K562 (cell line): ENCODE results near the gene PTTG1IP. TPM values are rescaled to one million over a fixed set of nuclear protein-coding genes. Genes with fewer than 3 reads are reported as not detected.
A peak's percentile ranks its signal among the peaks of the same experiment; 100 is the strongest.

Source experiments
- ATAC-seq: fragments of 200-7000 bp; cut with Tn5 transposase; 3 replicates; pipeline ENCODE4 v1.9.1; 2020; ENCODE audit warnings: moderate library complexity
- BruUV-seq: library from RNA; stranded (reverse); fragments of 400-500 nt; replicated peaks from 2 replicates; lab custom pipeline; 2021; lab: Mats Ljungman, UMichigan
- CTCF ChIA-PET: fragments of 300-600 bp; formaldehyde crosslinking; extraction: SDS; loops from one replicate; lab custom pipeline; 2021; ENCODE audit warnings: low intra/inter-chr PET ratio; lab: Yijun Ruan, JAX
- POLR2A ChIA-PET: fragments of 300-600, 350-650 bp; sonication (Branson Sonifier 250); formaldehyde crosslinking; extraction: SDS; loops from one replicate; lab custom pipeline; 2021; ENCODE audit warnings: antibody characterized with exemption, inconsistent platforms; lab: Yijun Ruan, JAX
- DNase-seq, 4 experiments: peaks; one replicate each; pipeline versions ENCODE4 v3.0.0 to v3.0.0-alpha.2; 2011 to 2018; ENCODE audit warnings: low spot score in 3 of 4, mixed read lengths in 3 of 4; ENCODE audit errors: extremely low read depth in 1 of 4
- FAIRE-seq: peaks from 2 replicates; lab custom pipeline; 2011; peaks lifted over from hg19 to GRCh38; lab: Jason Lieb, UNC
- H2AFZ ChIP-seq: 2 replicates; pipeline ENCODE4 v1.6.0; 2011; ENCODE audit warnings: low read depth, low read length, control low read depth, inconsistent platforms
- H3K27ac ChIP-seq: fragments of 200-600 bp; 3 replicates; pipeline ENCODE4 v1.8.0; 2011; ENCODE audit warnings: low read depth, mild to moderate bottlenecking, control low read depth, inconsistent platforms, low read length, moderate library complexity, mixed read lengths; ENCODE audit errors: extremely low read depth
- H3K27me3 ChIP-seq, 2 experiments: fragments of 300-600 bp in 1 of 2; 2 replicates in 1 of 2; 3 replicates in 1 of 2; pipeline versions ENCODE4 v1.6.0 to v1.8.0; 2011; ENCODE audit warnings: inconsistent platforms in 2 of 2, low read length in 2 of 2, mild to moderate bottlenecking in 1 of 2, mixed read lengths in 1 of 2, moderate library complexity in 1 of 2; ENCODE audit not compliant: control insufficient read depth in 2 of 2, insufficient read depth in 2 of 2
- H3K36me3 ChIP-seq: fragments of 300-600 bp; 3 replicates; pipeline ENCODE4 v1.8.0; 2011; ENCODE audit warnings: mild to moderate bottlenecking, low read length, inconsistent platforms; ENCODE audit not compliant: control insufficient read depth, insufficient read depth
- H3K4me1 ChIP-seq, 2 experiments: fragments of 200-600 bp in 1 of 2; replicated peaks in 1 of 2; 2 replicates in 1 of 2; 3 replicates in 1 of 2; pipeline versions ENCODE4 v1.5.1 to v1.8.0; 2011; ENCODE audit warnings: inconsistent platforms in 2 of 2, low read length in 2 of 2, mild to moderate bottlenecking in 1 of 2, mixed read lengths in 1 of 2, moderate library complexity in 1 of 2; ENCODE audit not compliant: control insufficient read depth in 2 of 2, insufficient read depth in 2 of 2
- H3K4me2 ChIP-seq: 2 replicates; pipeline ENCODE4 v1.6.1; 2011; ENCODE audit warnings: low read length, control low read depth, inconsistent platforms, mixed read lengths; ENCODE audit not compliant: insufficient read depth
- H3K4me3 ChIP-seq: fragments of 200-600 bp; sonication (generic), shearing (Covaris generic); 2 replicates; pipeline ENCODE4 v1.5.1; 2016; ENCODE audit warnings: control low read depth, inconsistent platforms
- H3K79me2 ChIP-seq: fragments of 200-600 bp; 3 replicates; pipeline ENCODE4 v1.8.0; 2011; ENCODE audit warnings: low read length, inconsistent platforms; ENCODE audit not compliant: control insufficient read depth, insufficient read depth
- H3K9ac ChIP-seq, 2 experiments: 2 replicates each; pipeline versions ENCODE4 v1.6.0 to v1.6.1; 2011; ENCODE audit warnings: low read depth in 2 of 2, low read length in 2 of 2, control low read depth in 1 of 2, inconsistent platforms in 1 of 2, mild to moderate bottlenecking in 1 of 2, mixed read lengths in 1 of 2; ENCODE audit not compliant: insufficient read depth in 1 of 2
- H3K9me1 ChIP-seq: one replicate; pipeline ENCODE4 v1.6.0; 2011; ENCODE audit warnings: inconsistent platforms, mild to moderate bottlenecking, low read length, moderate library complexity; ENCODE audit not compliant: control insufficient read depth, insufficient read depth
- H3K9me3 ChIP-seq: replicated peaks from 2 replicates; pipeline ENCODE4 v1.5.1; 2011; ENCODE audit warnings: low read depth, low read length, inconsistent platforms; ENCODE audit not compliant: control insufficient read depth, insufficient read depth
- H4K20me1 ChIP-seq: replicated peaks from 2 replicates; pipeline ENCODE4 v1.6.1; 2011; ENCODE audit warnings: low read length, inconsistent platforms, mixed read lengths; ENCODE audit not compliant: control insufficient read depth, insufficient read depth
- ARID3A ChIP-seq: IDR thresholded peaks from 2 replicates; pipeline ENCODE4 v1.6.1; 2012; ENCODE audit warnings: low read depth, low read length, improper control_type of control experiment, borderline replicate concordance
- CCAR2 ChIP-seq: fragments of 200-400 bp; formaldehyde crosslinking; IDR thresholded peaks from 2 replicates; pipeline ENCODE4 v1.6.1; 2017; ENCODE audit warnings: mild to moderate bottlenecking, low read depth, low read length
- ELF4 ChIP-seq: fragments of 450-650 bp; formaldehyde crosslinking; IDR thresholded peaks from 2 replicates; pipeline ENCODE4 v1.4.0; 2022; ENCODE audit warnings: missing genetic modification characterization
- FOXJ2 ChIP-seq: fragments of 200-800 bp; sonication (Bioruptor generic); IDR thresholded peaks from 2 replicates; pipeline ENCODE4 v1.6.1; 2016; ENCODE audit warnings: missing genetic modification characterization, missing compliant biosample characterization
- GATAD2B ChIP-seq: fragments of 450-650 bp; IDR thresholded peaks from 2 replicates; pipeline ENCODE4 v1.6.1; 2017; ENCODE audit warnings: mild to moderate bottlenecking, borderline replicate concordance
- GMEB1 ChIP-seq: fragments of 250-450 bp; sonication (Bioruptor Pico); IDR thresholded peaks from 2 replicates; pipeline ENCODE4 v1.4.0; 2020; ENCODE audit warnings: mild to moderate bottlenecking
- HDGF ChIP-seq: fragments of 450-650 bp; IDR thresholded peaks from 2 replicates; pipeline ENCODE4 v1.6.1; 2016
- HMGXB4 ChIP-seq: sonication (generic); formaldehyde crosslinking; IDR thresholded peaks from 2 replicates; pipeline ENCODE4 v1.8.1; 2023; ENCODE audit warnings: mild to moderate bottlenecking, missing genetic modification reagents
- MEIS2 ChIP-seq: fragments of 450-650 bp; IDR thresholded peaks from 2 replicates; pipeline ENCODE4 v1.6.1; 2014; ENCODE audit warnings: mild to moderate bottlenecking; ENCODE audit not compliant: partially characterized antibody
- POU5F1 ChIP-seq: fragments of 150-350 bp; IDR thresholded peaks from 2 replicates; pipeline ENCODE4 v1.6.1; 2014; ENCODE audit warnings: borderline replicate concordance, low read length, low read depth, mild to moderate bottlenecking; ENCODE audit not compliant: partially characterized antibody
- ZNF140 ChIP-seq: fragments of 250-450 bp; sonication (Bioruptor Pico); IDR thresholded peaks from 2 replicates; pipeline ENCODE4 v1.8.0; 2021; ENCODE audit warnings: moderate library complexity, mild to moderate bottlenecking, inconsistent platforms
- ZNF311 ChIP-seq: fragments of 250-450 bp; sonication (Bioruptor Pico); IDR thresholded peaks from 2 replicates; pipeline ENCODE4 v1.4.0; 2020; ENCODE audit warnings: mild to moderate bottlenecking, moderate library complexity
- ZNF75A ChIP-seq: fragments of 450-650 bp; formaldehyde crosslinking; IDR thresholded peaks from 2 replicates; pipeline ENCODE4 v1.4.0; 2020; ENCODE audit warnings: mild to moderate bottlenecking
- WGBS: fragments of 100-300 bp; shearing (Covaris generic); methylation state at CpG from one replicate; pipeline ENCODE4 v1.1.6; 2016; ENCODE audit warnings: low coverage, mixed read lengths; ENCODE audit not compliant: insufficient coverage; ENCODE audit errors: missing lambda C conversion rate; 5-methylcytosine and 5-hydroxymethylcytosine counted together
- in situ Hi-C: fragments of 300-500 bp; cut with MboI; formaldehyde crosslinking; loops from 4 replicates; pipeline ENCODE4 v1.15.0; 2018; ENCODE audit warnings: inconsistent platforms, mixed read lengths
- intact Hi-C: fragments of 100-400 bp; cut with micrococcal nuclease; formaldehyde crosslinking; loops from 2 replicates; pipeline ENCODE4 v1.14.2; 2022
- polyA plus RNA-seq, 8 experiments: library from polyadenylated mRNA; depleted of rRNA in 4 of 8; stranded (reverse) in 5 of 8; unstranded in 3 of 8; fragments of >200 nt; fragmentation: Nextera tagmentation in 2 of 8; fragmentation: Illumina TruSeq in 1 of 8; extraction: Ambion mirVana in 2 of 8; extraction: Trizol in 1 of 8; gene quantifications; 2 replicates each; pipeline versions ENCODE4 v1.2.1 to v1.2.3, GENCODE V29; 2011 to 2014; ENCODE audit warnings: inconsistent platforms in 1 of 8, missing spikeins in 1 of 8
- total RNA-seq, 7 experiments: library from RNA; depleted of rRNA in 6 of 7; stranded (reverse); fragments of >200 nt in 6 of 7; fragmentation: Illumina TruSeq in 2 of 7; extraction: Trizol in 2 of 7; gene quantifications; 2 replicates each; pipeline versions ENCODE4 v1.2.1 to v1.2.3, GENCODE V29; 2011 to 2021; ENCODE audit warnings: low replicate concordance in 1 of 7

Gene PTTG1IP
- total and polyA plus RNA-seq, 9 of the 15 experiments (the other 6 are each of a cell fraction or from before 2014, with no cell fraction given), result 5.0 to 99.3 (median 82.4) TPM

GRCh38 chr21:44849616-44850130, 23.8 kb downstream of the PTTG1IP start:
- Histone ChIP-seq H2AFZ (no peak overlapping the region), H3K79me2 (peaks cover 14% of the 10 kb centered on the region), H3K9me1 (peaks cover 6% of the 10 kb centered on the region), H4K20me1 (no peaks in the 10 kb centered on the region), H3K4me2 (no peak overlapping the region), H3K9ac (no peak overlapping the region), H3K36me3 (peaks cover 53% of the 10 kb centered on the region), H3K4me3 (no peak overlapping the region), H3K4me1 (peaks cover 35 to 60% of the 10 kb centered on the region in 2 experiments), H3K9me3 (no peaks in the 10 kb centered on the region), H3K27ac (no peak overlapping the region), H3K27me3 (no peaks in the 10 kb centered on the region)
- intact Hi-C loops, result loop anchor here (5.0 kb wide), 1 partner anchor 47 kb away; the partner anchor contains the start of gene UBE2G2
- ATAC-seq (no peak), DNase-seq (no peak), FAIRE-seq (no peak)
- TF ChIP-seq GMEB1 (CRISPR knock-in tag) (no peak), POU5F1 (no peak), HMGXB4 (CRISPR knock-in tag) (no peak), FOXJ2 (tag) (no peak), CCAR2 (no peak), HDGF (no peak), ZNF140 (CRISPR knock-in tag) (no peak), MEIS2 (no peak), ZNF75A (no peak), ZNF311 (CRISPR knock-in tag) (no peak), GATAD2B (no peak), ELF4 (CRISPR knock-in tag) (no peak), ARID3A (no peak)
- ChIA-PET CTCF (no interaction called here), POLR2A (interaction anchor here (0.6 to 1.0 kb wide), 2 partner anchors 12 to 558 kb away, joined by 3 to 4 read pairs; no protein-coding TSS in a partner anchor)
- TSS peak; percentile 50 for BruUV-seq
- in situ Hi-C loops, result no loop called here
- 97% methylated on average over 12 of the region's 12 CpGs for WGBS
